Measurements from ENCODE around the gene RAB4B.
"Not testable (repeated sequence)": the region's sequence is repeated elsewhere in the genome, so short reads cannot be mapped to it uniquely, and the experiment has no call there.

The RAB4B gene

DNA sequence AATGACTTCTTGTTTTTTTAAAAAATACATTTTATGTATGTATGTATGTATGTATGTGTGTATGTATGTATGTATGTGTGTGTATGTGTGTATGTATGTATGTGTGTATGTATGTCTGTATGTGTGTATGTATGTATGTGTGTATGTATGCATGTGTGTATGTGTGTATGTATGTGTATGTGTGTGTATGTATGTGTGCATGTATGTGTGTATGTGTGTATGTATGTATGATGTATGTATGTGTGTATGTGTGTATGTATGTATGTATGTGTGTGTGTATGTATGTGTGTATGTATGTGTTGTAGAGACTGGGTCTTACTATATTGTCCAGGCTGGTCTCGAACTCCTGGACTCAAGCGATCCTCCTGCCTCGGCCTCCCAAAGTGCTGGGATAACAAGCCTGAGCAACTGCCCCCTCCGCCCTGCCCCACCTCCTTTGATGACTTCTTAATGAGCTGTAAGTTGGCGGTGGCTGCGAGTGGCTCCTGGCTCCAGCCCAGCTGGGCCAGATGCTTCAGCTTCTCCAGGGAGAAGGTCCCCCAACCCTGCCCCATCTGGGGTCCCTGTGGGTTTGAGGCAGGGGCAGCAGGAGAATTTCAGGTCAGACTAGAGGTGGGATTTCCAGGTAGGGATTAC, 47.5 kb downstream of the RAB4B start:
- not testable (repeated sequence) for DNase-seq

DNA sequence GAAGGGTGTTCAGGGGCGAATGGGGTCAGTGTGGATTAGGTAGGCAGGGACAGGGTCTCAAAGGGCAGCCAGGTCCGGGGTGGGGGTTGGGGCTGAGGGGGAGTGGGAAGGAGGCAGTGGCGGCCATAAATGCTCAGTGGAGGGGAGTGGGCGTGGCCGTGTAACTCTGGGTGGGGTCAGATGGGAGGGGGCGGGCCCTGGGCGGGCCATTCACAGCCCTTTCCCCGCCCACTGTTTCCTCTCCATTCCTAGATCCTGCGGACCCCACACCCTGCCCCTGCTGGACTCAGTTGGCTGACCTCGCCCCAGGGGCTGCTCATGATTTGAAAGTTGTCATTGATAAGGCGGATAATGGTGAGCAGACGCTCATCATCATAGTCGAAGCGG, 48.3 kb downstream of the RAB4B start:
- DNase-seq: not testable (repeated sequence)

DNA sequence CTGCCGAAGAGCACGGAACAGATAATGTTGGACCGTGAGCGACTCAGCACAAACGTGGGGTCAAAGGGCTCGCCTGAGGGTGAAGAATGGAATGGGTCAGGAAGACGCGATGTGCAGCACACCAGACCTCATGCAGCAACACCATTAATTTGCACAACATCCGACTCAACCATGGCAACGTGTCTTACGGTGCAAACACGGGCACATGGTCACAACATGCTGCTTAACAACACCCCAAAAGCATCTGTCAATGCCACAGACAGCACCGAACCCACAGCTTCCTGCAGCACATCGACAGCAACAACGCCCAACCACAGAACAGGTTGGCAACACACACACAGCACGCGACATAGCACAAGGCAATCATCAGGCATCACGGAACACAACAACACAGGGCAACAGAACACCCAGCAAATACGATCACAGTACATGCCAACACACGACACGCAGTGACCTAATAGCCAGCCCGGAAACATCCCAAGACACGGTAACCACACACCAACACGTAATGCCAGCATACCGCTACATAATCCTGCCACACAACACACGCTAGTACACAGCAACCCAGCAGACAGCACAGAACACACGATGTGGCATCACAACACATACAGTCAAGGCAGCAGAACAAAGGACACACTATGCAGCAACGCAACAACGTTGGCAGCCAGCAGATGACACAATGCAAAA, 48.8 kb downstream of the RAB4B start:
- not testable (repeated sequence) for DNase-seq

DNA sequence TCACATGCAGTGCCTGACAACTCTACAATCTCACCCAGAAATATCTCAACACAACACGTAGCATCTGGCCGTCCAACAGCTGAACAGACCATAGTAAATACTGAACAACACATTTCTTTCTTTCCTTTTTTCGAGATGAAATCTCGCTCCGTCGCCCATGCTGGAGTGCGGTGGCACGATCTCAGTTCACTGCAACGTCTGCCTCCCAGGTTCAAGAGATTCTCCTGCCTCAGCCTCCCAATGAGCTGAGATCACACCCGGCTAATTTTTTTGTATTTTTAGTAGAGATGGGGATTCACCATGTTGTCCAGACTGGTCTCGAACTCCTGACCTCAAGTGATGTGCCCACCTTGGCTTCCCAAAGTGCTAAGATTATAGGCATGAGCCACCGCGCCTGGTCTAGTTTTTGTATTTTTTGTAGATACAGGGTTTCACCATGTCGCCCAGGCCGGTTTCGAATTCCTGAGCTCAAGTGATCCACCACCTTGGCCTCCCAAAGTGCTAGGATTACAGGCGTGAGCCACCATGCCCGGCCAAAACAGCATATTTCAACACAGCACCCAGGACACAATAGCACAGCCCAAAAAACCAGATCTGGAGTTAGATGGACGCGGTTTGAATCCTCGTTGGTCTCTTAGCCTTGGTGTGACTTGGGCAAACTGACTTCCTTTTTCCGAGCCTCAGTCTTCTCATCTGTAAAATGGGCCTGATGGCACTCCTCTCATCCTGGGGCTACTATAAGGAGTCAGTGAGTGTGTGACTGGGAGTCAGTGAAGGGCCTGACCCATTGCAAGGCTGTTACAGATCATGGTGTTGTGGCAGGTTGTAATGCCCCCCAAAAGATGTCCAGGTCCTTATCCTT, 49.6 kb downstream of the RAB4B start:
- no peak for DNase-seq

DNA sequence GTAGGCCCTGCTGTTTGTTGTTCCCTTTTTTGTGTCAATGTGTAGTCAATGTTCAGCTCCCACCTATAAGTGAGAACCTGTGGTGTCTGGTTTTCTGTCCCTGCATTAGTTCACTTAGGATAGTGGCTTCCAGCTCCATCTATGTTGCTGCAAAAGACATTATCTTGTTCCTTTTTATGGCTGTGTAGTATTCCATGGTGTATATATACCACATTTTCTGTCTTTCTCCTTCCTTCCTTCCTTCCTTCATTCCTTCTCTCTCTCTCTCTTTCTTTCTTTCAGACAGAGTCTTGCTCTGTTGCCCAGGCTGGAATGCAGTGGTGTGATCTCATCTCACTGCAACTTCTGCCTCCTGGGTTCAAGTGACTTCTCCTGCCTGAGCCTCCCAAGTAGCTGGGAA, 51.2 kb downstream of the RAB4B start:
- no peak for DNase-seq

DNA sequence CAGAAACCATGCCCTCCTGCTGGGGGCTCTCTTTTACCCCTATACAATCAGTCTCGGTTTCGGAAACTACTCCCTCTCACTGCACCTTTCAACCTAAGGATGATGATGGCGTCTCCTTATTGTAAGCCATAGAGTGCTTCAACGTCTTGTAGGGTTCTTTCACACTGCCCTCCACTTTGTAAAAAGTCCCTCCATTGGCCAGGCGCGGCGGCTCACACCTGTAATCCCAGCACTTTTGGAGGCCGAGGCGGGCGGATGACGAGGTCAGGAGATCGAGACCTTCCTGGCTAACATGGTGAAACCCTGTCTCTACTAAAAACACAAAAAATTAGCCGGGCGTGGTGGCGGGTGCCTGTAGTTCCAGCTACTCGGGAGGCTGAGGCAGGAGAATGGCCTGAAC, 52.7 kb downstream of the RAB4B start:
- DNase-seq: not testable (repeated sequence)

DNA sequence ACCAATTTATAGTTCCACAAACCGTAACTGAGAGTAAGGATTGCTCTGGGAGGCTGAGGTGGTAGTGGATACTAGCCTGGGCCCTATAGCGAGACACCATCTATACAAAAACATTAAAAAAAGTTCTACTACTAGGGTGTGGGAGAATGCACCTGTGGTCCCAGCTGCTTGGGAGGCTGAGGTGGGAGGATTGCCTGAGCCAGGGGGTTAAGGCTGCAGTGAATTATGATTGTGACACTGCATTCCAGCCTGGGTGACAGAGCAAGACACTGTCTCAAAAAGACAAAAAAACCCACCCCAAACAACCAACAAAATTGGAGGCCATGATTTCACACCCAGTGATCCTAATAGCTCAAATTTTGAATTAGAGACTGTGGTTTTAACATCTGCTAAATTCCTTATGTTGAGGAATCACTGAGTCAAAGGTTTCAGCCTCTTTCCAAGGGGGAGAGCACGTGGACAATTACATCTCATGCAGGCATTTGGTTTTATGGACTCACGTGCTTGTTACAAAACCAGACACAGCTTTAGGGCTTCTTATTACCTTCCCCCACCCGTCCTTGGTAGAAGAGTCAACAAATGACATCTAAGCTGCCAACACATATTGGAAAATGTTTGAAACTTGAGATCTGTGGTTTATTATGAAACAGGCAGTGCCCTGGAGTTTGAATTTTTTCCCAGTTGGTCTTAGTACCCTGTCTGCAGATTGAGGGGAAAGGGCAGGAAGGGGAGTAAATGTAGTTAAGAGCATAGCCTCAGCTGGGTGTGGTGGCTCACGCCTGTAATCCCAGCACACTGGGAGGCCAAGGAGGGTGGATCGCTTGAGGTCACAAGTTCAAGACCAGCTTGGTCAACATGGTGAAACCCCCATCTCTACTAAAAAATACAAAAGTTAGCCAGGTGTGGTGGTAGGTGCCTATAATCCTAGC, 53.7 kb downstream of the RAB4B start:
- DNase-seq: no peak

DNA sequence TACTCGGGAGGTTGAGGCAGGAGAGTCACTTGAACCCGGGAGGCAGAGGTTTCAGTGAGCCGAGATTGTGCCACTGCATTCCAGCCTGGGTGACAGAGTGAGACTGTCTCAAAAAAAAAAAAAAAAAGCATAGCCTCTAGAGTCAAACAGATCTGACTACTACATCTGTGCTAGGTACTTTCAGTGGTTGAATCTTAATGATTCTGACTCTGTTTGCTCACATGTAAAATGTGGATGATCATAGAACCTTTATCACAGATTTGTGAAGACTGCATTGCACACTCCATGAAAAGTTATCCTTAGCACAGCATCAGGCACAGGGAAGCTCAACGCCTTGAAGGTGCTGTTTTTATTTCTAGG, 54.4 kb downstream of the RAB4B start:
- not testable (repeated sequence) for DNase-seq

DNA sequence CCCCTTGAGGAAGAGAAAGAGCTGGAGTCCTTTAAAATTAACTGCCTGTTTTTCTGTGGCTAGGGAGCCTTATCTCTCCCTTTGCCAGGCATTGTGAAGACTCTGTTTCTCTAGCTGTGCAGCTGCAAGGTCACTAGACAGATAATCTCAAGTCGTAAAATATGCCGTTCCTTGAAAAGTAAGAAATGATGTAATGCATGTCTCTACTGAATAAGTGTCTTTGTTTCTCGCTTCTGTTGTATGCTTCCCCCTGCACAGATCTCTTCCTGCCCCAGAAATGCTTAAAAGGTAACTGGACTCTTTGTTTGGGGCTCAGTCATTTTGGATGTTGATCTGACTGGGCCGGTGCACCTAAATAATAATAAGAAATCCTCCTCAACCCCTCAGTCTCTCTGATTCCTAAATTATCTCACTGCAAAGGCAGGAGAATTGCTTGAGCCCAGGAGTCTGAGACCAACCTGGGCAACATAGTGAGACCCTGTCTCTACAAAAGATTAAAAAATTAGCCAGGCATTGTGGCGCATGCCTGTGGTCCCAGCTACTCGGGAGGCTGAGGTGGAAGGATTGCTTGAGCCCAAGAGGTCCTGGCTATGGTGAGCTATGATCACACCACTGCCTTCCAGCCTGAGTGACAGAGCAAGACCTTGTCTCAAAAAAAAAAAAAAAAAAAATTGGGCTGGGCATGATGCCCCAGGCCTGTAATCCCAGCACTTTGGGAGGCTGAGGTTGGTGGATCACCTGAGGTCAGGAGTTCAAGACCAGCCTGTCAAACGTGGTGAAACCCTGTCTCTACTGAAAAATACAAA, 55.9 kb downstream of the RAB4B start:
- DNase-seq: not testable (repeated sequence)

DNA sequence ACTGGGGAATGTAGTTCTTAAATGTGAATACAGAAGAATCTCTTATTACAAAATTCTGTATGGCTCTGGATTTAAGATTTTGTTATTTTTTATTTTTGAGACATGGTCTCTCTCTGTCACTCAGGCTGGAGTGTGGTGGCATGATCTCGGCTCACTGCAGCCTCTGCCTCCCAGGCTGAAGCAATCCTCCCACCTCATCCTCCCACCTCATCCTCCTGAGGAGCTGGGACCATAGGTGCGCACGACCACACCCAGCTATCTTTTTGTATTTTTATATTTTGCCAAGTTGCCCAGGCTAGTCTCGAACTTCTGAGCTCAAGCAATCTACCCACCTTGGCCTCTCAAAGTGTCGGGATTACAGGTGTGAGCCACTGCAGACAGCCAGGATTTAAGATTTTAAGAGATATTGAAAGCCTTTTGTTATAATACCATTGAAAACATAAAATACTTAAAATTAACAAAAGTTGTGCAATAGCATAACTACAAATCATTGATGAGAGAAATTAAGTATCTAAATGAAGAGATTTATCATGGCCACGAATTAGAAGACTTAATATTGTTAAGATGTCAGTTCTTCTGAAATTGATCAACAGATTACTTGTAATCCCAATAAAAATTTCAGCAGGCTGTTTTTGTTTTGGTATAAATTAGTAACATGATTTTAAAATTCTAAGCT, 58.8 kb downstream of the RAB4B start:
- DNase-seq: no peak

- DNase-seq: not testable (repeated sequence)
Measured at GRCh38 chr19:40838477-40838876, 60.4 kb downstream of the RAB4B start.

- not testable (repeated sequence) for DNase-seq
Measured at GRCh38 chr19:40842012-40842411, 64.0 kb downstream of the RAB4B start.

- not testable (repeated sequence) for DNase-seq
Measured at GRCh38 chr19:40842997-40843652, 65.1 kb downstream of the RAB4B start.

DNA sequence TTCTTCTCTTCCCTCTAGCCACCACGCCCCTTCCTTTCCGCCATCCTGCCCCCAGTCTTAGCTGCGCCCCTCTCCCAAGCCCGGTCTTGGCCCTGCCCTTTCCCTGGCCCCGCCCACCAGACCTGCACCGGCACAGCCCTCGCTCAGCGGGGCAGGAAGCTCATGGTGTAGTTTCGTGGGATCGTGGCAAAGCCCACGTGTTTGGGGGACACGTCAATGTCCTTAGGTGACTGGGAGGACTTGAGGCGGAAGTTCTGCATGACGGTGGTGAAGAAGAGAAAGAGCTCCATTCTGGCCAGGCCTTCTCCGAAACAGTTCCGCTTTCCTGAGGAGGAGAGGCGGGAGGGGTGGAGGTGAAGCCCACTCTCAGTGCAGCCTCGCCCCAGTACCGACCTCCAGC, 65.6 kb downstream of the RAB4B start:
- not testable (repeated sequence) for DNase-seq
